OCI-LY3 (cell line): ENCODE data around the gene SLC4A5.

Experiments used
- H2AFZ ChIP-seq: fragments of 200-600, 300-600 bp; shearing (Covaris generic); 2 replicates; pipeline ENCODE4 v1.6.0; 2014; ENCODE audit warnings: antibody characterized with exemption, low read depth, low read length
- H3K27ac ChIP-seq: fragments of 200-600, 300-600 bp; sonication (generic); 2 replicates; pipeline ENCODE4 v1.5.1; 2014; ENCODE audit warnings: mild to moderate bottlenecking, low read length, moderate library complexity, mixed read lengths
- H3K27me3 ChIP-seq: fragments of 200-600, 300-600 bp; sonication (generic); 2 replicates; pipeline ENCODE4 v1.6.1; 2014; ENCODE audit warnings: low read depth, low read length, mixed read lengths
- H3K36me3 ChIP-seq: fragments of 200-600, 300-600 bp; sonication (generic); replicated peaks from 2 replicates; pipeline ENCODE3; 2014; ENCODE audit warnings: low read depth, low read length, mixed read lengths
- H3K4me1 ChIP-seq: fragments of 300-600, 200-600 bp; sonication (generic); 2 replicates; pipeline ENCODE4 v1.6.1; 2014; ENCODE audit warnings: low read length, mixed read lengths
- H3K4me2 ChIP-seq: fragments of 200-600, 300-600 bp; sonication (generic); 2 replicates; pipeline ENCODE4 v1.6.1; 2014; ENCODE audit warnings: low read length, mixed read lengths
- H3K4me3 ChIP-seq: fragments of 300-600, 200-600 bp; sonication (generic); 2 replicates; pipeline ENCODE4 v1.5.1; 2014; ENCODE audit warnings: antibody characterized with exemption, mild to moderate bottlenecking, low read length, moderate library complexity
- H3K79me2 ChIP-seq: fragments of 300-600, 200-600 bp; shearing (Covaris generic); 2 replicates; pipeline ENCODE4 v1.6.1; 2014; ENCODE audit warnings: mild to moderate bottlenecking, low read length, mixed read lengths
- H3K9ac ChIP-seq: fragments of 300-600, 200-600 bp; shearing (Covaris generic); 2 replicates; pipeline ENCODE4 v1.6.0; 2014; ENCODE audit warnings: mild to moderate bottlenecking, low read length, moderate library complexity
- H3K9me3 ChIP-seq: fragments of 200-600, 300-600 bp; shearing (Covaris generic); 2 replicates; pipeline ENCODE4 v1.6.1; 2014; ENCODE audit warnings: low read length, mixed read lengths; ENCODE audit not compliant: insufficient read depth
- H4K20me1 ChIP-seq: fragments of 200-600, 300-600 bp; sonication (generic); 2 replicates; pipeline ENCODE4 v1.6.1; 2016; ENCODE audit warnings: low read length, mixed read lengths; ENCODE audit not compliant: insufficient read depth
- CTCF ChIP-seq: fragments of 200-600, 300-600 bp; sonication (generic); IDR thresholded peaks from 2 replicates; pipeline ENCODE4 v1.5.1; 2014; ENCODE audit warnings: antibody characterized with exemption, low read length, low read depth
- EZH2phosphoT487 ChIP-seq: fragments of 200-600 bp; shearing (Covaris generic); IDR thresholded peaks from 2 replicates; pipeline ENCODE4 v1.6.1; 2018; ENCODE audit warnings: antibody characterized with exemption, mixed run types, low read depth

The SLC4A5 gene

DNA sequence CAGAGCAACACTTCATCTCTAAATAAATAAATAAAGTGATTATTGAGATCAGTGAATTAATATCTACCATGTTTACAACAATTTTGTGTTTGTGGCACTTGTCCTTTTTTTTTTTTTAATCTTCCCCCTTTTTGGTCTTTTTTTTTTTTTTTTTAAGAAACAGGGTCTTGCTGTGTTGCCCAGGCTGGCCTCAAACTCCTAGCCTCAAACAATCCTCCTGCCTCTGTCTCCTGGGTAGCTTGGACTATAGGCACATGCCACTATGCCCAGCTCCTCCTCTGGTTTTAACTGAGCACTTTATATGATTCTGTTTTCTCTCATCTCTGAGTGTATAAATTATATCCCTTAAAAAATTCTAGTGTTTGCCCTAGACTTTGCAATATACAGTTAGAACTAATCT lies 30.3 kb downstream of the SLC4A5 start:
- Histone ChIP-seq H3K27ac (no peak overlapping the region), H3K36me3 (no peaks in the 10 kb centered on the region), H3K9ac (no peak overlapping the region), H3K27me3 (no peaks in the 10 kb centered on the region), H4K20me1 (no peaks in the 10 kb centered on the region), H2AFZ (no peak overlapping the region), H3K4me3 (no peak overlapping the region), H3K4me2 (no peak overlapping the region), H3K79me2 (no peaks in the 10 kb centered on the region), H3K9me3 (no peaks in the 10 kb centered on the region), H3K4me1 (peaks cover 12% of the 10 kb centered on the region)
- no peak for TF ChIP-seq EZH2phosphoT487
- no peak for TF ChIP-seq CTCF

DNA sequence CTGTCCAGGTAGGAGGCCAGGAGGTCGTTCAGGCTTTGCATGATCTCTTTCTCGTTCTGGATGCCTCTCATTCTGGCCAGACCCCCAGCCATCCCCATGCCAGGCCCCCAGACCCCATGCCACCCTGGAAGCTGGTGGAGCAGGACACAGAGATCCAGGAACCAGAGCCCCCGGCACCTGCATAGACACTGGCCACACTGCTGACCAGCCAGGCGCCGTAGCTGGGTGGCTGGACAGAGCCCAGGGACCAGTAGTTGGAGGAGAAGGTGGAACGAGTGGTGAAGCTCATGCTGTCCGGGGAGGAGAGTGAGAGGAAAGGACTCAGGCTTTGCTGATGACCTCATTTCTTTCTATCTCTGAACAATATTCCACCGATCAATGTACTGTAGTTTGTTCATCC lies 35.5 kb downstream of the SLC4A5 start:
- peaks cover 13% of the 10 kb centered on the region for H3K4me1 ChIP-seq
- no peak overlapping the region for H3K4me2 ChIP-seq
- H2AFZ ChIP-seq, result no peak overlapping the region
- H3K4me3 ChIP-seq, result no peak overlapping the region
- H3K9me3 ChIP-seq, result no peaks in the 10 kb centered on the region
- no peaks in the 10 kb centered on the region for H3K36me3 ChIP-seq
- no peaks in the 10 kb centered on the region for H3K27me3 ChIP-seq
- no peak overlapping the region for H3K9ac ChIP-seq
- TF ChIP-seq CTCF (no peak), EZH2phosphoT487 (no peak)
- H4K20me1 ChIP-seq, result no peaks in the 10 kb centered on the region
- H3K79me2 ChIP-seq, result no peaks in the 10 kb centered on the region
- H3K27ac ChIP-seq, result no peak overlapping the region

GRCh38 chr2:74304332-74305148 lies 38.7 kb downstream of the SLC4A5 start:
- H4K20me1 ChIP-seq, result no peaks in the 10 kb centered on the region
- H3K27ac ChIP-seq, result no peak overlapping the region
- H2AFZ ChIP-seq, result peak overlapping the region; percentile 63; the same call in 1 of the 2 replicates
- TF ChIP-seq EZH2phosphoT487, result no peak
- no peak for TF ChIP-seq CTCF
- H3K4me3 ChIP-seq, result no peak overlapping the region
- H3K27me3 ChIP-seq, result no peaks in the 10 kb centered on the region
- H3K4me1 ChIP-seq, result peaks cover 13% of the 10 kb centered on the region
- no peaks in the 10 kb centered on the region for H3K79me2 ChIP-seq
- no peak overlapping the region for H3K9ac ChIP-seq
- no peaks in the 10 kb centered on the region for H3K36me3 ChIP-seq
- H3K9me3 ChIP-seq, result no peaks in the 10 kb centered on the region
- peak overlapping the region; percentile 6 for H3K4me2 ChIP-seq

DNA sequence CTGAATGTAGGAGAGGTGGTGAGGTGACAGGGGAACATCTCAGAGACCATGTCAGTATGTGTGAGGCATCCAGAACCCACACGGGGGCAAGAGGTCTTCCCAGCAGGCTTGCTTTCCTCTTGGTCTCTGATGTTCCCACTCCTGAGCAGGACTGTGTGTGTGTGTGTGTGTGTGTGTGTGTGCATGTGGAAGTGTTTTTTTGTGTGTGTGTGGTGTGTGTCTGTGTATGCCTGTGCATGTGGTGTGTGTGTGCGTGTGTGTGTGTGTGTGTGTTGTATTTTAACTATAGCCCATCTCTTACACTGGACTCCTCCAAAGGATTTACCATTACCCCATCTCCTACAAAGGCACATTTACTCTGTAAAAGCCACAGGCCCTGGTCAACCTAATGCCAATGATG lies 40.4 kb downstream of the SLC4A5 start:
- Histone ChIP-seq H3K27me3 (no peaks in the 10 kb centered on the region), H2AFZ (no peak overlapping the region), H4K20me1 (no peaks in the 10 kb centered on the region), H3K4me3 (no peak overlapping the region), H3K27ac (no peak overlapping the region), H3K36me3 (peaks cover 8% of the 10 kb centered on the region), H3K9me3 (0 out of 2 replicates have a peak, but pooled peaks cover 3% of the 10 kb centered on the region), H3K79me2 (no peaks in the 10 kb centered on the region), H3K4me2 (no peak overlapping the region), H3K9ac (no peak overlapping the region), H3K4me1 (peaks cover 21% of the 10 kb centered on the region)
- TF ChIP-seq EZH2phosphoT487 (no peak), CTCF (no peak)
